HEK293T (cell line): ENCODE results near the gene CHST7.

Source experiments
- CTCF ChIA-PET: fragments of 350-600 bp; formaldehyde crosslinking; extraction: SDS; loops from one replicate; lab custom pipeline; 2021; ENCODE audit warnings: antibody characterized with exemption, inconsistent platforms; lab: Yijun Ruan, JAX
- POLR2A ChIA-PET: fragments of 350-600 bp; formaldehyde crosslinking; extraction: SDS; loops from one replicate; lab custom pipeline; 2020; ENCODE audit warnings: antibody characterized with exemption, inconsistent platforms; lab: Yijun Ruan, JAX
- DNase-seq: peaks from one replicate; pipeline ENCODE4 v3.0.0; 2012; ENCODE audit warnings: mixed read lengths; ENCODE audit errors: extremely low spot score
- ARNT ChIP-seq: fragments of 450-650 bp; IDR thresholded peaks from 2 replicates; pipeline ENCODE4 v1.6.1; 2017; ENCODE audit warnings: mild to moderate bottlenecking
- BHLHE40 ChIP-seq: fragments of 450-650 bp; IDR thresholded peaks from 2 replicates; pipeline ENCODE4 v1.6.1; 2016; ENCODE audit warnings: mild to moderate bottlenecking, moderate library complexity, borderline replicate concordance
- ELF4 ChIP-seq: fragments of 450-650 bp; IDR thresholded peaks from 2 replicates; pipeline ENCODE4 v1.6.1; 2017; ENCODE audit warnings: antibody characterized with exemption
- FOXA1 ChIP-seq: fragments of 450-650 bp; IDR thresholded peaks from 2 replicates; pipeline ENCODE4 v1.6.1; 2016; ENCODE audit warnings: mild to moderate bottlenecking
- FOXM1 ChIP-seq: fragments of 450-650 bp; IDR thresholded peaks from 2 replicates; pipeline ENCODE4 v1.6.1; 2017; ENCODE audit warnings: mild to moderate bottlenecking, borderline replicate concordance
- L3MBTL2 ChIP-seq: fragments of 450-650 bp; conservative IDR thresholded peaks from 2 replicates; pipeline ENCODE4 v1.6.1; 2016; ENCODE audit warnings: mild to moderate bottlenecking
- LEF1 ChIP-seq: fragments of 450-650 bp; IDR thresholded peaks from 2 replicates; pipeline ENCODE4 v1.6.1; 2017; ENCODE audit warnings: mild to moderate bottlenecking, borderline replicate concordance
- NFRKB ChIP-seq: fragments of 450-650 bp; IDR thresholded peaks from 2 replicates; pipeline ENCODE4 v1.6.1; 2016; ENCODE audit warnings: mild to moderate bottlenecking, moderate library complexity
- PKNOX1 ChIP-seq: fragments of 450-650 bp; IDR thresholded peaks from 2 replicates; pipeline ENCODE4 v1.6.1; 2016
- SP1 ChIP-seq: fragments of 450-650 bp; IDR thresholded peaks from 2 replicates; pipeline ENCODE4 v1.6.1; 2017
- SUZ12 ChIP-seq: fragments of 450-650 bp; IDR thresholded peaks from 2 replicates; pipeline ENCODE4 v1.6.1; 2016; ENCODE audit warnings: mild to moderate bottlenecking
- TARDBP ChIP-seq: fragments of 450-650 bp; IDR thresholded peaks from 2 replicates; pipeline ENCODE4 v1.6.1; 2016
- ZNF384 ChIP-seq: fragments of 450-650 bp; IDR thresholded peaks from 2 replicates; pipeline ENCODE4 v1.6.1; 2016

Gene CHST7

GRCh38 chrX:46647251-46647650 is 73.7 kb downstream of the CHST7 start:
- TF ChIP-seq ARNT (no peak), PKNOX1 (no peak), LEF1 (no peak), NFRKB (no peak), TARDBP (no peak), BHLHE40 (no peak), SP1 (no peak), ZNF384 (no peak), FOXM1 (no peak), L3MBTL2 (no peak), FOXA1 (no peak), ELF4 (no peak), SUZ12 (no peak)
- POLR2A ChIA-PET: no interaction called here
- CTCF ChIA-PET: no interaction called here
- DNase-seq: no peak
